GM21825 (cell line): ENCODE results near the gene EN2.

Source experiments
- ATAC-seq: cut with Tn5 transposase; IDR thresholded peaks from one replicate; pipeline ENCODE4 v1.9.1; 2021; ENCODE audit warnings: mild to moderate bottlenecking, moderate library complexity; ENCODE audit not compliant: unreplicated experiment

Gene EN2

DNA sequence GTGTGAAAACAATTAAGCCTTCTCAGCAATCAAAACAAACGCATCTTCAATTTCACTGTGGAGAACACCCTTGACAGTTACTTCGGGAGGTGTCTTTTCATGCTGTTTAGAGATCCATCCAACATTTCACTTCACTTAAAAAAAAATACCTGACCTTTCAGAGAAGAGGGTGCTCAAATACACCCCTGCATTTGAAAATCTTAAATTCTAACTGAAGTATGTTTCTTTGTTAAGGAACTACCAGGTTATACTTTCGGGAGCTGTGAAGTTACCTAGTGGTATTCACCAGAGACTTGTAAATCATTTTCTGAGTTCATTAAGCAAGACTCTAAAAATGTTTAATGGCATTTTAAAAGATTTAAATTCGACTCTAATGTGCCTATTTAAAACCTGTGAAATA, 49.6 kb downstream of the EN2 start:
- ATAC-seq, result no peak

- ATAC-seq, result no peak
Observed at GRCh38 chr7:155508376-155509358, 50.7 kb downstream of the EN2 start.

- ATAC-seq, result no peak
Observed at GRCh38 chr7:155509359-155509724, 51.4 kb downstream of the EN2 start.

- no peak for ATAC-seq
Observed at GRCh38 chr7:155509725-155510551, 52.0 kb downstream of the EN2 start.

- ATAC-seq, result no peak
Observed at GRCh38 chr7:155510975-155511701, 53.2 kb downstream of the EN2 start.

GRCh38 chr7:155511702-155511996, 53.7 kb downstream of the EN2 start:
- ATAC-seq, result no peak

DNA sequence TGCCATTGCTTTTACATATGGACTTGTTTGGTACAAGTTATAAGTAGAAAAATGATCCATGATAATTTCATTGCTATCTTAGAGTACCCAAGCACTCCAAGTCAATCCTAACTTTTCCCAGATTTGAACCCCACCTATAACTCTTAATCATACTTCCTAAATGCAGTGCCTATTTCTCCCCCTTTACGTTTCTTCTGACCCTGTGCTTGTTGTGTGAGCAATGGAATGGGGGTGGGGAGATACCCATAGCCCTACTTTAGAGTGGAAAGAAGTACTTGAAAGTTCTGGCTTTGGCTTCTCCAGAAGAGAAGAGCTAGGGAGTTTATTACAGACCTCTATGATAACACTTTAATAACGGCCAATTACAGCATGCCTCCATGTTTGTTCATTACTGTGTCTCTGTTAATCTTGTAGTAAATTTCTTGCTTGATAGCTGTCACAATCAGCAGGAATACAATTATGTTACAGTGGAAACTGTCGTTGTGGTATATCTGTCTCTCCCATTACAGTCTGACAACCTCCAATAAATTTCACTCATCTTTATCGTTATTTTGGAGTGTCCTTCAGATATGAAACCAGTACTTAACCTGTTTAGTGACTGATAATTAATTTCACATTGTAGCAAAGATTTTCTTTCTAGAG, 54.4 kb downstream of the EN2 start:
- ATAC-seq, result no peak

DNA sequence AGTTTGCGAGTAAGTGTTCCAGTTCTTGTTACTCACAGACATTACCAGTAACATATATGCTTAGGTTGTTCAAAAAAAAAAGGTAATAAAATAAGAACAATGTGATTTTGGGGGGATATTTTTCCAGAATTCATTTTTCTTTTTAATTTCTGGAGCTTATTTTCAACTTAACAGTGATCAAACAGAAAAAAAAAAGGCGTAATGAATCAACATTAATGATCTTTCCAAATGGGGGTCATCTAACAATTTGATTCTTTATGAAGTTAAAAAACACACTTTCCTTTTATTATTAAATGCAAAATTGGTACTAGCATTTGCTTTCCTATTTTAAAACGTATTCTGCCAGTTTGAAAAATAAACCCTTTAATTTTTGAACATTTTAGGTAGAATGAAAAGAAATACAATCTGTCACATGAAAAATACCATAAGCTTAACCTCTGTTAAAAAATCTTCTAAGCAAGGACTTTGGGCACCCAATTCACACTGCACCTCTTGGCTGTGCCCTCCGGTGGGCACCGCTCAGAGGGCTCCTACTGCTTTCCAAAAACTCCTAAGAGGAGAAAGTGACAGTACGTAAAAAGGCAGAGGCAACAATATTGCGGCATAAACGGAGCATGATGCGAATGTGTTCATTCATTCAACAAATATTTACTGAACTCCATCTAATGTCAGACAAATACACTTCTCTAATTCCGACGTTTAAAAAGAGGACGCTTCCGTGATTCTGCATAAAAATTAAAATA, 55.8 kb downstream of the EN2 start:
- ATAC-seq, result no peak

- no peak for ATAC-seq
Observed at GRCh38 chr7:155514296-155514695, 56.4 kb downstream of the EN2 start.
